COR-L47 (cell line): ENCODE measurements around the gene METTL16.

Experiments used
- DNase-seq: peaks from one replicate; lab custom pipeline; 2025; lab: John Stamatoyannopoulos, UW

Gene METTL16

GRCh38 chr17:2395258-2396181 is 116.2 kb downstream of the METTL16 start:
- no peak for DNase-seq

GRCh38 chr17:2394775-2395201 is 116.9 kb downstream of the METTL16 start:
- no peak for DNase-seq

- DNase-seq = no peak
Measured at GRCh38 chr17:2393954-2394749, 117.5 kb downstream of the METTL16 start.

GRCh38 chr17:2393174-2393953 is 118.3 kb downstream of the METTL16 start:
- peak; percentile 72 for DNase-seq

GRCh38 chr17:2392252-2393173 is 119.2 kb downstream of the METTL16 start:
- peak; percentile 87 for DNase-seq

GRCh38 chr17:2391597-2392251 is 120.0 kb downstream of the METTL16 start:
- DNase-seq = no peak

- no peak for DNase-seq
Measured at GRCh38 chr17:2390199-2390836, 121.4 kb downstream of the METTL16 start.

GRCh38 chr17:2388683-2389055 is 123.0 kb downstream of the METTL16 start:
- no peak for DNase-seq

GRCh38 chr17:2388020-2388682 is 123.5 kb downstream of the METTL16 start:
- no peak for DNase-seq

GRCh38 chr17:2387086-2388019 is 124.3 kb downstream of the METTL16 start:
- DNase-seq = no peak

- DNase-seq = no peak
Measured at GRCh38 chr17:2386400-2387085, 125.1 kb downstream of the METTL16 start.

- no peak for DNase-seq
Measured at GRCh38 chr17:2385240-2386210, 126.2 kb downstream of the METTL16 start.

- DNase-seq = no peak
Measured at GRCh38 chr17:2384439-2385127, 127.1 kb downstream of the METTL16 start.

- DNase-seq = no peak
Measured at GRCh38 chr17:2383628-2384167, 128.0 kb downstream of the METTL16 start.

GRCh38 chr17:2380950-2381649 is 130.6 kb downstream of the METTL16 start:
- no peak for DNase-seq
